Measurements from ENCODE around the gene ZNF621.

DNA sequence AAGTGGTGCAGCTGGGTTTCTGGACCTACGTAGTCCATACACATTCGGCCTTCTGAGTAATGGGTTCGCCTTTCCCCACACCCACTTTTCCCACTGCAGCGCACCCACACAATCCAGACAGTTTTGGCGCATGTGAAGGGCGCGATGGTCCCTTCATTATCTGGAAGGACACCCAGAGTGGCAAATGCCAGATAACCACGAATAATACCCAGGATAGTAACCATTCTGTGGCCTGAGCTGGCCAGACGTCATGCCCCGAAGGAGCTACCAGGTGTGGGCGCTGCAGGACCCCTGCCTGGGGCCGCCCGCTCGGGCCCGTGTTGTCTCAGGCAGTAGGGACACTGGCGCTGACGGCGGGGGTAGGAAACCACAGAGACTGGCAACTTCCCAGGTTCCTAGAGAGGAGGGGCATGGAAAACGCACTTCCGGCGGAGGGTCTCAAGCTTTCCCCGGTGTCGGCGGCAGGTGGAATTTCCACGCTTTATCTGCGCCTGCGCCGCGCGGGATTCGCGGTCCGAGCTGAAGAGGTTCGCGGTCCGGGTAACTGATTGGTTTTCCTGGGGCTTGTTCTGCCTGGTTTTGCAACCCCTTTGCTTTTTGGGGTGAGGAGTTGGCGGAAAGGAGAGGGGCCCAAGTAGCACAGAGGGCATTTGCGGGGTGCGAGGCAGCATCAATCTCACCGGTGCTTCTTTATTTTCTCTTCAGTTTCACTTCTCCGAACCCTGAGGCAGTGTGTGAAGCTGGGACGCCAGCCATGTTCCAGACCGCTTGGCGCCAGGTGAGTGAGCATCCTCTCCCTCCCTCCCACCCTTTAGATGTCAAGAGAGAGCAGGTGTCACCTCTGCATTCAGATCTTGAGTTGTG, 18.9 kb upstream of the ZNF621 start, which contains the start of gene ZNF620:
- TF ChIP-seq ZFP30 (CRISPR knock-in tag; IDR thresholded peaks at IDR 0.05) (no peak), PATZ1 (CRISPR knock-in tag; IDR thresholded peaks at IDR 0.05; ENCODE audit: borderline replicate concordance) (no peak), ZNF70 (CRISPR knock-in tag; IDR thresholded peaks at IDR 0.05) (no peak), ESRRG (CRISPR knock-in tag; IDR thresholded peaks at IDR 0.05) (no peak), TOX (CRISPR knock-in tag; IDR thresholded peaks at IDR 0.05; ENCODE audit: borderline replicate concordance) (no peak), BACH2 (CRISPR knock-in tag; IDR thresholded peaks at IDR 0.05; ENCODE audit: borderline replicate concordance) (no peak), OSR1 (CRISPR knock-in tag; IDR thresholded peaks at IDR 0.05) (no peak), PPARA (CRISPR knock-in tag; IDR thresholded peaks at IDR 0.05; ENCODE audit: borderline replicate concordance) (no peak), CREB5 (CRISPR knock-in tag; IDR thresholded peaks at IDR 0.05; ENCODE audit: low read depth) (no peak), ZNF565 (CRISPR knock-in tag; conservative IDR thresholded peaks at IDR 0.05; ENCODE audit: low read depth) (no peak), GLIS3 (CRISPR knock-in tag; IDR thresholded peaks at IDR 0.05) (no peak), RARB (CRISPR knock-in tag; IDR thresholded peaks at IDR 0.05) (no peak), CSDC2 (CRISPR knock-in tag; IDR thresholded peaks at IDR 0.05) (no peak), TSHZ2 (CRISPR knock-in tag; IDR thresholded peaks at IDR 0.05) (no peak)

All from SK-N-SH treated with all-trans-retinoic acid at 6 μM for 48 hours (cell line).